HG03025 (cell line): ENCODE measurements around the gene RAB8B.
"Not testable (repeated sequence)": the region's sequence is repeated elsewhere in the genome, so short reads cannot be mapped to it uniquely, and the experiment has no call there.

Source experiments
- ATAC-seq: cut with Tn5 transposase; IDR thresholded peaks from one replicate; pipeline ENCODE4 v1.9.1; 2021; ENCODE audit warnings: mild to moderate bottlenecking, moderate library complexity; ENCODE audit not compliant: unreplicated experiment, low FRiP score

Gene RAB8B

GRCh38 chr15:63233667-63234423 is 44.4 kb downstream of the RAB8B start:
- no peak for ATAC-seq

GRCh38 chr15:63234451-63234870 is 45.1 kb downstream of the RAB8B start:
- ATAC-seq: no peak

DNA sequence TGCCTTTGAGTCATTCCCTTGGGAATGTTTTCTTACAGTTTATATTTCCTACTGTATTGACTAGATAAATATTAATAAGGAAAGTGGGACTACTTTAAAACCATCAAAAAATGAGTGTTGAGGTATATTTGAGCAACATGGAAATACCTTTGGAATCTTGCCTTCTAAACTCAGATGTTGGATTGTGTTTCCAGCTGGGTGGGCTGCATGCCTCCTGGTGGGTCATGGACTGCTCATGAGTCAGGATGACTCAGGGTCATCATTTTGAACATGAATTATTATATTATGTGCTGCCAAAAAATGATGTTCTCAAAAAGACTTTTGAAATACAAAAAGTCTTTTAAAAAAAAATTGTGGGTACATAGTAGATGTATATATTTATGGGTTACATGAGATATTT is 46.9 kb downstream of the RAB8B start:
- ATAC-seq: no peak

DNA sequence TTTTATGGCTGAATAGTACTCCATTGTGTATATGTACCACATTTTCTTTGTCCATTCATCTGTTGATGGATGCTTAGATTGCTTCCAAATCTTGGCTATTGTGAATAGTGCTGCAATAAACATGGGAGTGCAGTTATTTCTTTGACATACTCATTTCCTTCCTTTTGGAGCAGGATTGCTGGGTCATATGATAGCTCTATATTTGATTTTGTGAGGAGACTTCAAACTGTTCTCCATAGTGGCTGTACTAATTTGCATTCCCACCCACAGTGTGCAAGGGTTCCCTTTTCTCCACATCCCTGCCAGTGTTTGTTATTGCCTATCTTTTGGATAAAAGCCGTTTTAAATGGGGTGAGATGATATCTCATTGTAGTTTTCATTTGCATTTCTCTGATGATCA is 47.7 kb downstream of the RAB8B start:
- ATAC-seq: not testable (repeated sequence)

DNA sequence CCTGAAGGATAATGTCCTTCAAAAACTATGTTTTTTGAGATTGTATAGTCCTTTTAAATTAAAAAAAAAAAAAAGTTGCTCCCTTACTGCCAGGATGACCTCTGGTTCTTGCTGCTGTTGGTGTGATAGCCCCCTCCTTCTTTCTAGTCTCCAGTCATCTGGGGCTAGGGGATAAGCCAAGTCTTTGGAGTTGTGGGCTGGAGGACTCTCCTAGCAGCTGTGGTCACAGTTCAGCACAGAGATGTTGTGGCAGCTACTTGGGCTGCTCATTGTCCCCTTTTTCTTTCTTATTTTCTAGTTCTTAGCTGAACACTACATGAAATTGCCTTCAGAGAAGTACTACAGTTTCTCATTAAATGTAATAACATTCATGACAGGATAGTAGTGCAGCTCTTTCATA is 48.8 kb downstream of the RAB8B start:
- ATAC-seq: no peak

DNA sequence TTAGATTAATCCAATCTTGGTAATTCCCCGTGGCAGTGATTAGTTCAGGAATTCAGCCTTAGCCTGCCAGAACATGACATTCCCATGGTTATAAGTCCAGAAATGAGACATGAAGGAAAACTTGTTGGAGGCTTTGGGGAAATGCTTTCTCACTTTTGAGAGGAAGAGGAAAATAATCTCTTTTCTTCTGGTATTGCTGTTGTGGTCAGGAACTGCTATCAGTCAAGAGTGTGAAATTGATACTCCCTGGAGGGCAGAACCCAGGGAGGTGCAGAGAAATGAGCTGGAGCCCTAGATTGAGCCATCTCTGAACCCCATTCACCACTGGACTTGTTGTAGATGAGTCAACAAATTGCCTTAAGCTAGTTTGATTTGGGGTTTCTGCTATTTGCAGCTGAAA is 49.4 kb downstream of the RAB8B start:
- ATAC-seq: no peak

DNA sequence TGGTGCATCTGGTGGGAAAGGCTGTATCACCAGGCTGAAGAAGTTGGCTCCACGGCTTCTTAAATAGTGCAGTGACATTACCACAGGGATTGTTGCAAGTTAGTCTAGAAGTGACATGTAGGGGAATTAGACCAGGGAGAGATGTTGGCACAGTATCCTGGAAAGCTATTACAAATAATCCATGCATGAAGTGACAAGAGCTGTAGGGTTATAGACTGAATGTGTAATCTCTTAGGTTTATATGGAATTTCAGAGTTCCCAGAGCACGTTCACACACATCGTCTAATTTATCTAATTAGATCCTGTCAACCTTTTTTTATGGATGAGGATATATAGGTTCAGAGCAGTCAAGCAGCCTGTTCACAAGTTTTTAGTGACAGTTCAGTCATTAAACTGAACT is 50.7 kb downstream of the RAB8B start:
- no peak for ATAC-seq

DNA sequence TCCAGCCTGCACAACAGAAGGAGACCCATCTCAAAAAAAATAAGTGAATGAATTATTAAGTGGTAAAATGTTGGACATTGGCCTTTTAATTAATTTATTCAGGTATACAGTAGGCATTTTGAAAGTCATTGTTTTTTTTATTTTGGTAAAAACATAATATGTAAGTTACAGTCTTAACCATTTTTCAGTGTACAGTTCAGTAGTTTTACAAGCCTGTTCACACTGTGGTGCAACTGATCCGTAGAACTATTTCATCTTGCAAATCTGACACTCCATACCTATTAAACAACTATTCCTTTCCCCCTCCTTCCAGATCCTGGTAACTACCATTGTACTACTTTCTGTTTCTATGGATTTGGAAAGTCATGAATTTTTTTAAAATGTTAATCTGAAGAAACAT is 51.9 kb downstream of the RAB8B start:
- ATAC-seq: no peak

- ATAC-seq: no peak
Measured at GRCh38 chr15:63243101-63243500, 53.7 kb downstream of the RAB8B start.

DNA sequence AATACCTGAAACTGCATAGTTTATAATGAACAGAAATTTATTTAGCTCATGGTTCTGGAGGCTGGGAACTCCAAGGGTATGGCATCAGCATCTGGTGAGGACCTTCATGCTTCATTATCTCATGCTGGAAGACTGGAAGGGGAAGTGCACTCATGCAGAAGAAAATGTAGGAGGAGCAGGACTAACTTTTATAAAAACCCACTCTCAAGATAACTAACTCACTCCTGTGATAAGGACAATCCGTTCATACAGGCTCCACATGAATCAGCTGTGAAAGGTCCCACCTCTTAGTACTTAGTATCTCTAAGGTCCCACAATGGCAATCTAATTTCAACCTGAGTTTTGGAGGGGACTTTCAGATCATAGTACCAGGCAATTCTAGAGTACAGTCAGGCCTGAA is 54.4 kb downstream of the RAB8B start:
- ATAC-seq: no peak

GRCh38 chr15:63244399-63244798 is 55.0 kb downstream of the RAB8B start:
- no peak for ATAC-seq

- ATAC-seq: no peak
Measured at GRCh38 chr15:63244976-63245645, 55.7 kb downstream of the RAB8B start.

GRCh38 chr15:63246691-63247469 is 57.5 kb downstream of the RAB8B start:
- no peak for ATAC-seq

DNA sequence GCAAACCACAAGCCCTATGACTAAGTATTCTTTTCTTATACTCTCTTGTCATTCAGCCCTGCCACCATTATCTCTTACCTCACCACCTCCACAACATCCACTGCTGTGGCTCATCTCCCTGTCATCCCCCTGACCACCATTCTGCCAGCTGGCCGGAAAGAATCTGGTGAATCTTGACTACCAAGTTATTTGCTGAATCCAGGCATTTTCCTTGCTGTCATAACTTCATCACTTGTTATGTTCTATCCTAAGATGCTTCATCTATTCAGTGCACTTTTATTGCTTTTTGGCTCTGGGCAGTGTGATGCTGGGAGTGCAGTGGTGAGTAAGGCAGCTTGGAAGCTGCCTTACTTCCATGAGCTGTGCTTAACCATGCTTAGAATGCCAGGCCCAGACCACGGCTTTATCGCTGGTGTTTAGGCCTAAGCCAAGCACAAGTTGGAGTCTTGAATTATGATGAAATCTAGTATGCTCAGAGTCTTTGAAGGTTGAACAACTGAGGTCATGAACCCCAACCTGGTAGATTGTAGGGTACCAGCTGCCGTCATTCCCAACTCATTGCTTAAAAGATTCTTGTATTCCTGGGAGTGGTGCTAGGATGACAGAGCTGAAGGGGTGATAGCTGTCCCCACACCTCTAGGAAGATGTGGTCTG is 61.0 kb downstream of the RAB8B start:
- no peak for ATAC-seq

DNA sequence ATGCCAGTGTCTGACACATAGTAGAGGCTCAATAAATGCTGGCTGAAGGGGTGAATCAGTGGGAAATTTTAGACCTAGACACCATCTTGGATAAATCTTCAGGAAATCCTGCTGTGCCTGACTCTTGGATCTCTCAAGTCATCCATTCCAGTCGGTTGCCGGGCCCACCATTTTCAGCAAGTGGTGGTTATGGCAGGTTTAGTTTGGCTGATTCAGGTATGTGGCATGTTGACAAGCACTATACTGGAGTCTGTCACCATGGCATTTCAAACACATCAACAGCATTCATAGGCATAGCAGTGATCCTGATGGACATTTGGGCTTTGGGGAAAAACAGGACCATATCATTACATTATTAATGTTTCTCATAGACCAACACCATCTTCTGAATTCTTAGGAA is 62.3 kb downstream of the RAB8B start:
- no peak for ATAC-seq

DNA sequence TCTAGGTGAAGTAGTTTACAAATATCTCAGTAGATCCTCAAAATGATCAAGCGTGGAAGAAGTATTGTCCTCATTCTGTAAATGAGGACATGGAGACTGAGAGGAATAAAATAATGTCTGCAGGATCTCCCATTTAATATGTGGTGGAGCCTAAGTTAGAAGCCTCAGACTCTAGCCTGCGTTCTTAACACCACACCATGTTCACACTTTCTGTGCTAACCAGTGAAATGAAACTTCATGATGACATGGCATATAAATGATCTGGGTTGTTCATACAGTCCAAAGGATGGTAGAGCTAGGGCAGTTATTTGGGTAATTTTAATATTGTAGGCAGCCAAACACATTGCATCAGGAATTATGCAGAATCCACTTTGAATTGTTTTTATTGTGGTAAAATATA is 62.9 kb downstream of the RAB8B start:
- ATAC-seq: no peak

DNA sequence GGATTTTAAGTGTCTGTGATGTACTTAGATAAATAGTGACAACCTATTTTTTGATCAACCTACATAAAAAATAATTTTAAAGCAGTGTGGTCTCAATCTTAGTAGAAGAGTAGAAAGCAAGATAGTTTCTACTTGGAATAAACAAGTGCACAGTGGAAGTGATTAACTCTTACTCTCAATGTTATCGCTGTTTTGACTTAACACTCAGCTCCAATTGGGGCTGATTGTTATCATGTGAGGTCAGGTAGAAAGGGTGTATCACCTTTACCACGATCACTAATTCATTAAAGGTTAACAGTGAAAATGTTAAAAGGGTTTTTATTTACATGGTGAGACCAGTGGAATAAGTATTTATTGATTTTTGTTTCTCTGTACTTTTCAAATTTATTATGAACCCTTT is 65.6 kb downstream of the RAB8B start:
- ATAC-seq: no peak

GRCh38 chr15:63255489-63255990 is 66.1 kb downstream of the RAB8B start:
- no peak for ATAC-seq

GRCh38 chr15:63256433-63257274 is 67.2 kb downstream of the RAB8B start:
- ATAC-seq: no peak

- ATAC-seq: no peak
Measured at GRCh38 chr15:63258658-63259057, 69.3 kb downstream of the RAB8B start.
